GM12878 (cell line): Measurements from ENCODE around the gene ARHGAP1. TPM values are rescaled to one million over a fixed set of nuclear protein-coding genes. Genes with fewer than 3 reads are reported as not detected.
A peak's percentile ranks its signal among the peaks of the same experiment; 100 is the strongest.

ENCODE experiments used
- ATAC-seq: fragments of 200-7000 bp; cut with Tn5 transposase; 3 replicates; pipeline ENCODE4 v1.9.1; 2020; ENCODE audit warnings: mild to moderate bottlenecking, moderate library complexity
- BruUV-seq: library from RNA; stranded (reverse); fragments of 400-500 nt; replicated peaks from 2 replicates; lab custom pipeline; 2021; lab: Mats Ljungman, UMichigan
- CTCF ChIA-PET: fragments of 300-600 bp; sonication (Branson Sonifier 250); formaldehyde crosslinking; extraction: SDS; loops from one replicate; lab custom pipeline; 2021; ENCODE audit warnings: inconsistent platforms; lab: Yijun Ruan, JAX
- POLR2A ChIA-PET: fragments of 350-600 bp; formaldehyde crosslinking; extraction: SDS; loops from one replicate; lab custom pipeline; 2021; ENCODE audit warnings: inconsistent platforms; lab: Charles Lee
- RAD21 ChIA-PET: fragments of 300-600 bp; sonication (Branson Sonifier 250); formaldehyde crosslinking; loops from one replicate; lab custom pipeline; 2023; ENCODE audit warnings: antibody characterized with exemption; ENCODE audit not compliant: unreplicated experiment; lab: Charles Lee
- SMC1A ChIA-PET: fragments of 300-600 bp; sonication (Branson Sonifier 250); formaldehyde crosslinking; loops from one replicate; lab custom pipeline; 2023; ENCODE audit not compliant: unreplicated experiment, uncharacterized antibody; lab: Charles Lee
- DNase-seq: peaks from one replicate; pipeline ENCODE4 v3.0.0-alpha.2; 2011; ENCODE audit warnings: low read depth, low spot score
- FAIRE-seq: peaks from 3 replicates; lab custom pipeline; 2011; peaks lifted over from hg19 to GRCh38; lab: Jason Lieb, UNC
- H2AFZ ChIP-seq: 2 replicates; pipeline ENCODE4 v1.6.0; 2011; ENCODE audit warnings: low read depth, low read length, control low read depth; ENCODE audit not compliant: control insufficient read depth
- H3K27ac ChIP-seq: 2 replicates; pipeline ENCODE4 v1.5.1; 2011; ENCODE audit warnings: control low read depth; ENCODE audit not compliant: control insufficient read depth, insufficient read depth
- H3K27me3 ChIP-seq, 2 experiments: replicated peaks in 1 of 2; 2 replicates each; pipeline versions ENCODE4 v1.6.0 to v1.6.1; 2011; ENCODE audit warnings: low read length in 1 of 2; ENCODE audit not compliant: control insufficient read depth in 2 of 2, insufficient read depth in 2 of 2
- H3K36me3 ChIP-seq, 2 experiments: 2 replicates each; pipeline ENCODE4 v1.5.1; 2011; ENCODE audit warnings: low read length in 1 of 2; ENCODE audit not compliant: control insufficient read depth in 2 of 2, insufficient read depth in 2 of 2
- H3K4me1 ChIP-seq: 2 replicates; pipeline ENCODE4 v1.6.1; 2011; ENCODE audit warnings: mild to moderate bottlenecking, low read length, moderate library complexity, mixed read lengths; ENCODE audit not compliant: control insufficient read depth, insufficient read depth
- H3K4me2 ChIP-seq: 2 replicates; pipeline ENCODE4 v1.6.0; 2011; ENCODE audit warnings: control low read depth; ENCODE audit not compliant: control insufficient read depth, insufficient read depth
- H3K4me3 ChIP-seq: fragments of 200-600 bp; sonication (generic); 2 replicates; pipeline ENCODE4 v1.5.1; 2016
- H3K79me2 ChIP-seq: 2 replicates; pipeline ENCODE4 v1.6.0; 2011; ENCODE audit warnings: low read length; ENCODE audit not compliant: control insufficient read depth, insufficient read depth
- H3K9ac ChIP-seq: 2 replicates; pipeline ENCODE4 v1.8.0; 2011; ENCODE audit warnings: low read length, control low read depth, mixed read lengths; ENCODE audit not compliant: control insufficient read depth, insufficient read depth
- H3K9me3 ChIP-seq: replicated peaks from 3 replicates; pipeline ENCODE4 v1.5.1; 2011; ENCODE audit warnings: mild to moderate bottlenecking, low read length; ENCODE audit not compliant: control insufficient read depth, insufficient read depth
- H4K20me1 ChIP-seq: 2 replicates; pipeline ENCODE4 v1.6.0; 2011; ENCODE audit not compliant: control insufficient read depth, insufficient read depth
- MXI1 ChIP-seq: fragments of 150-350 bp; IDR thresholded peaks from 2 replicates; pipeline ENCODE4 v1.6.1; 2011; ENCODE audit warnings: low read depth, mild to moderate bottlenecking, inconsistent platforms, low read length, improper control_type of control experiment
- SUPT20H ChIP-seq: IDR thresholded peaks from 2 replicates; pipeline ENCODE4 v1.6.1; 2011; ENCODE audit warnings: low read depth, mild to moderate bottlenecking, low read length, moderate library complexity, borderline replicate concordance; ENCODE audit not compliant: control insufficient read depth
- USF1 ChIP-seq: IDR thresholded peaks from 2 replicates; pipeline ENCODE4 v1.6.1; 2011; ENCODE audit warnings: borderline replicate concordance, low read depth, mild to moderate bottlenecking, moderate library complexity, mixed read lengths, low read length; ENCODE audit not compliant: insufficient read depth; ENCODE audit errors: extremely low read length
- WGBS: methylation state at CpG from one replicate; pipeline ENCODE4 v1.1.6; 2016; ENCODE audit warnings: low lambda C conversion rate; ENCODE audit not compliant: insufficient replicate concordance, insufficient coverage; ENCODE audit errors: missing lambda C conversion rate; 5-methylcytosine and 5-hydroxymethylcytosine counted together
- in situ Hi-C: fragments of 300-500 bp; cut with MboI; formaldehyde crosslinking; loops from 9 replicates; pipeline ENCODE4 v1.14.3; 2018; ENCODE audit warnings: mixed read lengths
- intact Hi-C: fragments of 100-400 bp; cut with micrococcal nuclease; formaldehyde crosslinking; loops from one replicate; pipeline ENCODE4 v1.14.2; 2022; ENCODE audit not compliant: unreplicated experiment
- polyA plus RNA-seq, 11 experiments: library from polyadenylated mRNA; depleted of rRNA in 4 of 11; unstranded in 6 of 11; stranded (reverse) in 5 of 11; fragments of >200 nt; fragmentation: Nextera tagmentation in 4 of 11; fragmentation: Illumina TruSeq in 1 of 11; extraction: Ambion mirVana in 4 of 11; extraction: Trizol in 1 of 11; gene quantifications; 1 replicate in 1 of 11; 2 replicates in 10 of 11; pipeline versions ENCODE4 v1.2.1 to v1.2.3, GENCODE V29; 2011 to 2016; ENCODE audit warnings: inconsistent platforms in 2 of 11, missing spikeins in 2 of 11, low read depth in 1 of 11
- total RNA-seq, 4 experiments: library from RNA; depleted of rRNA in 3 of 4; stranded (reverse); fragments of >200 nt in 3 of 4; fragmentation: Illumina TruSeq in 1 of 4; extraction: Trizol in 1 of 4; gene quantifications; 2 replicates each; pipeline versions ENCODE4 v1.2.1 to v1.2.3, GENCODE V29; 2013 to 2021
- TF ChIP-seq, protein P1 (sequence below): IDR thresholded peaks from 2 replicates; pipeline ENCODE4 v1.6.1; 2012; ENCODE audit warnings: low read depth, low read length, improper control_type of control experiment
- TF ChIP-seq, protein P2 (sequence below): fragments of 150-350 bp; IDR thresholded peaks from 2 replicates; pipeline ENCODE4 v1.6.1; 2016; ENCODE audit warnings: low read depth, low read length

Gene ARHGAP1
- total and polyA plus RNA-seq, 10 of the 15 experiments (the other 5 are each of a cell fraction or from before 2014, with no cell fraction given), result 4.3 to 45.5 (median 23.2) TPM

DNA sequence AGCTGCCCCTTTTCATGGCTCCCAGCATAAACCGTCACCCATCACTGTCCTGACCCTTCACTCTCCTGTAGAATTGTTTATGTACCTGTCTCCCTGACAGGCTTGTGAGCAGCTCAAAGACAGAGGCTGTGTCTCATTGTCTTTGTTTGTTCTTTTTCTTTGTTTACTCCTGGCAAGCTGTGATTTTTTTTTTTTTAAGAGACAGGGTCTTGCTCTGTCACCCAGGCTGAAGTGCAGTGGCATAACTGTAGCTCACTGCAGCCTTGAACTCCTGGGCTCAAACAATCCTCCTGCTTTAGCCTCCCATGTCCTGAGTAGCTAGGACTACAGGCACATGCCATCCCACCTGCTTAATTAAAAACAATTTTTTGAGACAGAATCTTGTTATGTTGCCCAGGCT lies 9.7 kb downstream of the ARHGAP1 start:
- Histone ChIP-seq H4K20me1 (no peaks in the 10 kb centered on the region), H3K4me3 (no peak overlapping the region), H3K4me1 (no peaks in the 10 kb centered on the region), H3K27ac (no peak overlapping the region), H3K36me3 (peaks cover 8 to 12% of the 10 kb centered on the region in 2 experiments; a peak in 3 of 4 replicates), H3K27me3 (no peaks in the 10 kb centered on the region), H2AFZ (no peak overlapping the region), H3K9me3 (no peaks in the 10 kb centered on the region), H3K9ac (no peak overlapping the region), H3K79me2 (no peaks in the 10 kb centered on the region), H3K4me2 (no peak overlapping the region)
- TF ChIP-seq, protein P1, sequence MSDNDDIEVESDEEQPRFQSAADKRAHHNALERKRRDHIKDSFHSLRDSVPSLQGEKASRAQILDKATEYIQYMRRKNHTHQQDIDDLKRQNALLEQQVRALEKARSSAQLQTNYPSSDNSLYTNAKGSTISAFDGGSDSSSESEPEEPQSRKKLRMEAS, result no peak
- no peak for ATAC-seq
- ChIA-PET CTCF (no interaction called here), POLR2A (interaction anchor here (0.5 kb wide), 1 partner anchor 326 kb away, joined by 3 read pairs; no protein-coding TSS in a partner anchor), SMC1A (no interaction called here), RAD21 (no interaction called here)
- no peak for FAIRE-seq
- WGBS, result 100% methylated on average over 1 of the region's 1 CpG
- intact Hi-C loops, result no loop called here
- in situ Hi-C loops, result no loop called here
- BruUV-seq, result no TSS peak
- DNase-seq, result no peak

- H4K20me1 ChIP-seq, result no peaks in the 10 kb centered on the region
- no peak for DNase-seq
- ATAC-seq, result no peak
- H3K4me1 ChIP-seq, result no peaks in the 10 kb centered on the region
- H3K36me3 ChIP-seq, result peaks cover 3 to 5% of the 10 kb centered on the region in 2 experiments; a peak in 3 of 4 replicates
- ChIA-PET POLR2A (interaction anchor here (0.5 kb wide), 1 partner anchor 74 kb away, joined by 3 read pairs; no protein-coding TSS in a partner anchor), CTCF (no interaction called here), SMC1A (interaction anchor here (0.7 to 0.8 kb wide), 2 partner anchors 12 to 13 kb away, joined by 3 to 4 read pairs; partner anchors contain the start of genes ARHGAP1 and ZNF408), RAD21 (no interaction called here)
- H3K79me2 ChIP-seq, result no peaks in the 10 kb centered on the region
- FAIRE-seq, result no peak
- H3K4me3 ChIP-seq, result no peak overlapping the region
- 96% methylated on average over 15 of the region's 15 CpGs for WGBS
- no peak overlapping the region for H3K4me2 ChIP-seq
- in situ Hi-C loops, result no loop called here
- H3K27ac ChIP-seq, result no peak overlapping the region
- H3K27me3 ChIP-seq, result no peaks in the 10 kb centered on the region
- TSS peak; percentile 50 for BruUV-seq
- no peaks in the 10 kb centered on the region for H3K9me3 ChIP-seq
- H2AFZ ChIP-seq, result no peak overlapping the region
- intact Hi-C loops, result no loop called here
- H3K9ac ChIP-seq, result no peak overlapping the region
- no peak for TF ChIP-seq SUPT20H
- TF ChIP-seq MXI1, result no peak
- TF ChIP-seq, protein P2, sequence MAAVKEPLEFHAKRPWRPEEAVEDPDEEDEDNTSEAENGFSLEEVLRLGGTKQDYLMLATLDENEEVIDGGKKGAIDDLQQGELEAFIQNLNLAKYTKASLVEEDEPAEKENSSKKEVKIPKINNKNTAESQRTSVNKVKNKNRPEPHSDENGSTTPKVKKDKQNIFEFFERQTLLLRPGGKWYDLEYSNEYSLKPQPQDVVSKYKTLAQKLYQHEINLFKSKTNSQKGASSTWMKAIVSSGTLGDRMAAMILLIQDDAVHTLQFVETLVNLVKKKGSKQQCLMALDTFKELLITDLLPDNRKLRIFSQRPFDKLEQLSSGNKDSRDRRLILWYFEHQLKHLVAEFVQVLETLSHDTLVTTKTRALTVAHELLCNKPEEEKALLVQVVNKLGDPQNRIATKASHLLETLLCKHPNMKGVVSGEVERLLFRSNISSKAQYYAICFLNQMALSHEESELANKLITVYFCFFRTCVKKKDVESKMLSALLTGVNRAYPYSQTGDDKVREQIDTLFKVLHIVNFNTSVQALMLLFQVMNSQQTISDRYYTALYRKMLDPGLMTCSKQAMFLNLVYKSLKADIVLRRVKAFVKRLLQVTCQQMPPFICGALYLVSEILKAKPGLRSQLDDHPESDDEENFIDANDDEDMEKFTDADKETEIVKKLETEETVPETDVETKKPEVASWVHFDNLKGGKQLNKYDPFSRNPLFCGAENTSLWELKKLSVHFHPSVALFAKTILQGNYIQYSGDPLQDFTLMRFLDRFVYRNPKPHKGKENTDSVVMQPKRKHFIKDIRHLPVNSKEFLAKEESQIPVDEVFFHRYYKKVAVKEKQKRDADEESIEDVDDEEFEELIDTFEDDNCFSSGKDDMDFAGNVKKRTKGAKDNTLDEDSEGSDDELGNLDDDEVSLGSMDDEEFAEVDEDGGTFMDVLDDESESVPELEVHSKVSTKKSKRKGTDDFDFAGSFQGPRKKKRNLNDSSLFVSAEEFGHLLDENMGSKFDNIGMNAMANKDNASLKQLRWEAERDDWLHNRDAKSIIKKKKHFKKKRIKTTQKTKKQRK, result no peak
- no peak for TF ChIP-seq USF1
These were observed 13.3 kb downstream of the ARHGAP1 start for GRCh38 chr11:46686886-46687795.
